Suppressor macrophage treated with lipopolysaccharide for 4 hours (primary cell): ENCODE results near the gene SMG7.

ENCODE experiments used
- DNase-seq: peaks from one replicate; pipeline ENCODE4 v3.0.0-alpha.2; 2020

SMG7 gene

GRCh38 chr1:183567584-183567983, 95.3 kb downstream of the SMG7 start:
- peak; percentile 34 for DNase-seq

GRCh38 chr1:183568176-183569021, 96.1 kb downstream of the SMG7 start:
- peak; percentile 87 for DNase-seq

- no peak for DNase-seq
These were observed 96.8 kb downstream of the SMG7 start for GRCh38 chr1:183569141-183569540.

GRCh38 chr1:183569801-183570200, 97.5 kb downstream of the SMG7 start:
- DNase-seq, result no peak

GRCh38 chr1:183570451-183570850, 98.2 kb downstream of the SMG7 start:
- DNase-seq, result no peak

GRCh38 chr1:183571678-183572268, 99.5 kb downstream of the SMG7 start:
- no peak for DNase-seq

GRCh38 chr1:183572721-183573120, 100.4 kb downstream of the SMG7 start:
- DNase-seq, result no peak

- no peak for DNase-seq
These were observed 103.3 kb downstream of the SMG7 start for GRCh38 chr1:183575606-183576005.

- DNase-seq, result no peak
These were observed 104.2 kb downstream of the SMG7 start for GRCh38 chr1:183576537-183576936.

- no peak for DNase-seq
These were observed 105.7 kb downstream of the SMG7 start for GRCh38 chr1:183577897-183578465.

GRCh38 chr1:183578856-183579255, 106.6 kb downstream of the SMG7 start:
- DNase-seq, result no peak

GRCh38 chr1:183580281-183580682, 108.0 kb downstream of the SMG7 start:
- peak; percentile 71 for DNase-seq

GRCh38 chr1:183582021-183582713, 109.9 kb downstream of the SMG7 start:
- no peak for DNase-seq

- peak; percentile 91 for DNase-seq
These were observed 111.2 kb downstream of the SMG7 start for GRCh38 chr1:183583466-183583865.

- no peak for DNase-seq
These were observed 111.8 kb downstream of the SMG7 start for GRCh38 chr1:183584147-183584546.

GRCh38 chr1:183585038-183585437, 112.7 kb downstream of the SMG7 start:
- no peak for DNase-seq

- DNase-seq, result no peak
These were observed 114.2 kb downstream of the SMG7 start for GRCh38 chr1:183586455-183586854.

- DNase-seq, result no peak
These were observed 114.6 kb downstream of the SMG7 start for GRCh38 chr1:183586926-183587325.

GRCh38 chr1:183588827-183589226, 116.5 kb downstream of the SMG7 start:
- no peak for DNase-seq

- no peak for DNase-seq
These were observed 117.1 kb downstream of the SMG7 start for GRCh38 chr1:183589384-183589783.

GRCh38 chr1:183589874-183590243, 117.6 kb downstream of the SMG7 start:
- no peak for DNase-seq

GRCh38 chr1:183590244-183591191, 118.2 kb downstream of the SMG7 start, which contains the start of gene NCF2:
Gene NCF2, minus strand, starts transcription at chr1:183590459. Its CDS starts 130 bp downstream, at chr1:183590329.
- peak; percentile 95 for DNase-seq
